ENCODE data around the gene NRAS. TPM values are rescaled to one million over a fixed set of nuclear protein-coding genes. Genes with fewer than 3 reads are reported as not detected.

Gene NRAS
- total RNA-seq, 1 donor from 2014 or later: 77.9 TPM

GRCh38 chr1:114676115-114676514, 40.5 kb downstream of the NRAS start:
- no peak for DNase-seq

- no peak for DNase-seq
Measured at GRCh38 chr1:114671939-114672275, 44.7 kb downstream of the NRAS start.

- peak; percentile 34 for DNase-seq
Measured at GRCh38 chr1:114671011-114671938, 45.3 kb downstream of the NRAS start.

GRCh38 chr1:114670083-114671010, 46.2 kb downstream of the NRAS start:
- peak; percentile 90 for DNase-seq

DNA sequence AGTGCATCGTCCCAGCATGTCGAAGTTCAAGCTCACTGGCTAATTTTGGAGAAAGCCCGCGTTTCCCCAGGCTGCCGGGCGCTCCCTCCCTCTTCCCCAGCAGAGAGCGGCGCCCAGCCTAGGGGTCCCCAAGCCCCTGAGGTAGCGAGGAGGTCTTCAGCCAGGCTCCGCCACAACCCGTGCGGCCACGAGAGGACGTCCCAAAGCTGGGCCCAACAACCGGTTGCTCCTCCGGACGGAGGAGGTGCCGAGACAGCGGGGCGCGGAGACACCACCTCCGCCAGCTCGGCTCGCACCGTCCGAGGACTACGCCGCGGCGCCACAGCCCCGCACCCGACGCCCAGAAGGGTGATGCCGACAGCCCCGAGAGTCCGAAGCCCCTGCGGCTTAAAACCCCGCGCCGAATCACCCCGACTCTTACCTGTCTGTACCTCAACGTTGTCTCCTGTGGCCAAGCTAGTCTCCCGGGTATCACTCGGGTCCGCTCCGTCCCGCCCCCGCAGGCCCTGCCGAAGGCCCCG, 46.9 kb downstream of the NRAS start, which contains the start of gene DENND2C:
Gene DENND2C (minus strand): TSS at position 488 of the 521 bp plus-strand sequence. CDS start 44,065 bp downstream, outside the sequence.
- no peak for DNase-seq

DNA sequence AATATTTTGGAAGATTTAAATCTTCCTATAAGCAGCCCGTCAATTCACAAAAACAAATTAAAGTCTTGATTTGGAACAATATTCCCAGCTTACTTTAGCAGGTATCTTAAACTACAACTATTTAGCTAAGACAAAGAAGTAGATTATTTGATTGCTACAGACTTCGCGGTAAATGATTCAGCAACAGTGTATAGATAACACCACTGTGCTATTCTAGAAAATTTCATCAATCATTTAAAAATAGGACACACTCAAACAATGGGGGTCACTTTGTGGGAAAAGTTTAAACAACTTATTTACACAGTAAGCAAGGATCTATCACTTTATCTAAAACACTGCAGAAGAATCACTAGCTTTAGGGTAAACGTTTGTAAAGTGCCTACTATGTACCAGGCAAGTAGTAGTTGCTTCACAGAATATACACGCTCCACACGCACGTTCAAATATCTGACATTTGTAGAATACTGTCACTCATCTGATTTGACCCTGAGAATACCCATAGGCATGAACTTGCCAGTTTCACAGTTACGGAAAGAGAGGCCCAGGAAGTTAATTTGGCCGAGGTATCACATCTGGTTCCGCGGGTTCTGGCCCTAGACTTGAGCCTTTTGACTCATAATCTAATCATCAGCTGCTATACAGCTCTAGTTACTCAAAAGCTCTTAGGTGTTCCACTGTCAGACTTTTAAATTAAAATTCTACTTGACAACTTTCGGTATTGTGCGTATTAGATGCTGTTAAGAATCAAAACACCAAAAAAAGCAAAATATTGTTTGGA, 47.6 kb downstream of the NRAS start:
- no peak for DNase-seq

GRCh38 chr1:114668373-114668772, 48.2 kb downstream of the NRAS start:
- no peak for DNase-seq

- no peak for DNase-seq
Measured at GRCh38 chr1:114666954-114667353, 49.6 kb downstream of the NRAS start.

- DNase-seq: peak; percentile 2
Measured at GRCh38 chr1:114660238-114660637, 56.3 kb downstream of the NRAS start.

Other genes with a start within 250 kb of the NRAS start
- 33.9 and 35.5 TPM in 2 replicates for gene TRIM33, start 205.6 kb downstream of the NRAS start, total RNA-seq
- 43.2 and 51.5 TPM in 2 replicates for gene BCAS2, start 135.2 kb downstream of the NRAS start, total RNA-seq
- gene DENND2C, start 46.7 kb downstream of the NRAS start, total RNA-seq: 2.9 and 4.0 TPM in 2 replicates
- not detected in 2 replicates for gene AMPD1, start 21.2 kb downstream of the NRAS start, total RNA-seq
- gene CSDE1, start 41.2 kb upstream of the NRAS start, total RNA-seq: 656 and 875 TPM in 2 replicates
- 44.9 and 63.4 TPM in 2 replicates for gene SIKE1, start 63.9 kb upstream of the NRAS start, total RNA-seq
- gene SYCP1, start 138.1 kb upstream of the NRAS start, total RNA-seq: not detected in 2 replicates